ENCODE data around the gene RERG.
"Not testable (repeated sequence)": the region's sequence is repeated elsewhere in the genome, so short reads cannot be mapped to it uniquely, and the experiment has no call there.

Gene RERG

GRCh38 chr12:15220915-15221885 lies at the start of gene RERG:
RERG (minus strand) TSS chr12:15221417; CDS start chr12:15217489, 3,928 bp downstream.
- DNase-seq: peak; percentile 75

- DNase-seq: no peak
Observed at GRCh38 chr12:15270591-15270990, 49.4 kb upstream of the RERG start.

GRCh38 chr12:15268927-15269552 lies 47.8 kb upstream of the RERG start:
- peak; percentile 61 for DNase-seq

GRCh38 chr12:15268309-15268708 lies 47.1 kb upstream of the RERG start:
- no peak for DNase-seq

- no peak for DNase-seq
Observed at GRCh38 chr12:15265875-15266274, 44.7 kb upstream of the RERG start.

GRCh38 chr12:15256761-15257160 lies 35.5 kb upstream of the RERG start:
- DNase-seq: no peak

- no peak for DNase-seq
Observed at GRCh38 chr12:15253990-15254389, 32.8 kb upstream of the RERG start.

- no peak for DNase-seq
Observed at GRCh38 chr12:15244926-15245325, 23.7 kb upstream of the RERG start.

GRCh38 chr12:15244341-15244740 lies 23.1 kb upstream of the RERG start:
- DNase-seq: no peak

GRCh38 chr12:15243102-15243501 lies 21.9 kb upstream of the RERG start:
- DNase-seq: no peak

- DNase-seq: no peak
Observed at GRCh38 chr12:15240898-15241297, 19.7 kb upstream of the RERG start.

- no peak for DNase-seq
Observed at GRCh38 chr12:15234508-15234907, 13.3 kb upstream of the RERG start.

GRCh38 chr12:15234011-15234410 lies 12.8 kb upstream of the RERG start:
- no peak for DNase-seq

GRCh38 chr12:15232959-15233358 lies 11.7 kb upstream of the RERG start:
- DNase-seq: no peak

- no peak for DNase-seq
Observed at GRCh38 chr12:15231493-15231892, 10.3 kb upstream of the RERG start.

GRCh38 chr12:15230751-15231150 lies 9.5 kb upstream of the RERG start:
- no peak for DNase-seq

- DNase-seq: no peak
Observed at GRCh38 chr12:15230137-15230536, 8.9 kb upstream of the RERG start.

GRCh38 chr12:15227004-15227679 lies 5.9 kb upstream of the RERG start:
- peak; percentile 16 for DNase-seq

- DNase-seq: not testable (repeated sequence)
Observed at GRCh38 chr12:15225863-15226218, 4.6 kb upstream of the RERG start.

GRCh38 chr12:15225136-15225862 lies 4.1 kb upstream of the RERG start:
- no peak for DNase-seq

GRCh38 chr12:15222219-15222618 lies 1.0 kb upstream of the RERG start:
- DNase-seq: no peak

- DNase-seq: no peak
Observed at GRCh38 chr12:15220451-15220850, 766 bp downstream of the RERG start.

GRCh38 chr12:15218794-15219193 lies 2.4 kb downstream of the RERG start:
- no peak for DNase-seq
